MM.1S (cell line): ENCODE results near the gene LCMT1.
A peak's percentile ranks its signal among the peaks of the same experiment; 100 is the strongest.
"Not testable (repeated sequence)": the region's sequence is repeated elsewhere in the genome, so short reads cannot be mapped to it uniquely, and the experiment has no call there.

ENCODE experiments used
- DNase-seq: peaks from one replicate; pipeline ENCODE4 v3.0.0-alpha.2; 2015
- H2AFZ ChIP-seq: fragments of 300-600 bp; sonication (generic); 2 replicates; pipeline ENCODE4 v1.6.0; 2016; ENCODE audit warnings: antibody characterized with exemption, low read length
- H3F3A ChIP-seq: fragments of 300-600 bp; sonication (generic); 2 replicates; pipeline ENCODE4 v1.6.1; 2016; ENCODE audit warnings: mild to moderate bottlenecking, antibody characterized with exemption, low read length, moderate library complexity, mixed read lengths; ENCODE audit not compliant: insufficient read depth
- H3K27ac ChIP-seq: fragments of 300-600 bp; sonication (generic); 2 replicates; pipeline ENCODE4 v1.5.1; 2016; ENCODE audit warnings: mild to moderate bottlenecking, low read length
- H3K27me3 ChIP-seq: fragments of 300-600 bp; sonication (generic); replicated peaks from 2 replicates; pipeline ENCODE4 v1.6.0; 2016; ENCODE audit warnings: low read length; ENCODE audit not compliant: insufficient read depth
- H3K36me3 ChIP-seq: fragments of 300-600 bp; sonication (generic); replicated peaks from 2 replicates; pipeline ENCODE4 v1.6.1; 2016; ENCODE audit warnings: mild to moderate bottlenecking, low read length, mixed read lengths; ENCODE audit not compliant: insufficient read depth
- H3K4me1 ChIP-seq: fragments of 300-600 bp; sonication (generic); 2 replicates; pipeline ENCODE4 v1.6.1; 2016; ENCODE audit warnings: low read length, mixed read lengths
- H3K4me2 ChIP-seq: fragments of 300-600 bp; sonication (generic); 2 replicates; pipeline ENCODE4 v1.6.0; 2016; ENCODE audit warnings: low read depth, low read length
- H3K4me3 ChIP-seq: fragments of 300-600 bp; sonication (generic); 2 replicates; pipeline ENCODE4 v1.5.1; 2016; ENCODE audit warnings: low read length, mixed read lengths
- H3K79me2 ChIP-seq: fragments of 300-600 bp; sonication (generic); 2 replicates; pipeline ENCODE4 v1.6.1; 2016; ENCODE audit warnings: mixed run types, low read length, mixed read lengths
- H3K9ac ChIP-seq: fragments of 300-600 bp; sonication (generic); 2 replicates; pipeline ENCODE4 v1.6.1; 2016; ENCODE audit warnings: low read length, mixed read lengths
- H3K9me2 ChIP-seq: fragments of 300-600 bp; sonication (generic); replicated peaks from 2 replicates; pipeline ENCODE4 v1.6.1; 2016; ENCODE audit warnings: mild to moderate bottlenecking, low read length, mixed read lengths; ENCODE audit not compliant: insufficient read depth
- H3K9me3 ChIP-seq: fragments of 300-600 bp; sonication (generic); replicated peaks from 2 replicates; pipeline ENCODE4 v1.6.1; 2016; ENCODE audit warnings: mild to moderate bottlenecking, low read length, mixed read lengths; ENCODE audit not compliant: insufficient read depth
- H4K20me1 ChIP-seq: fragments of 300-600 bp; sonication (generic); 2 replicates; pipeline ENCODE4 v1.6.1; 2016; ENCODE audit warnings: mild to moderate bottlenecking, low read length, moderate library complexity, mixed read lengths; ENCODE audit not compliant: insufficient read depth
- EZH2 ChIP-seq: fragments of 300-600 bp; sonication (generic); optimal IDR thresholded peaks from 2 replicates; pipeline ENCODE3; 2017; ENCODE audit warnings: low read depth, mild to moderate bottlenecking, antibody characterized with exemption, low read length, mixed read lengths
- EZH2phosphoT487 ChIP-seq: fragments of 300-600 bp; sonication (generic); IDR thresholded peaks from 2 replicates; pipeline ENCODE4 v1.6.1; 2018; ENCODE audit warnings: antibody characterized with exemption, low read length
- TF ChIP-seq, protein P1 (sequence below): fragments of 300-600 bp; sonication (generic); IDR thresholded peaks from 2 replicates; pipeline ENCODE4 v1.5.1; 2016; ENCODE audit warnings: antibody characterized with exemption, low read length, mixed read lengths

Gene LCMT1

DNA sequence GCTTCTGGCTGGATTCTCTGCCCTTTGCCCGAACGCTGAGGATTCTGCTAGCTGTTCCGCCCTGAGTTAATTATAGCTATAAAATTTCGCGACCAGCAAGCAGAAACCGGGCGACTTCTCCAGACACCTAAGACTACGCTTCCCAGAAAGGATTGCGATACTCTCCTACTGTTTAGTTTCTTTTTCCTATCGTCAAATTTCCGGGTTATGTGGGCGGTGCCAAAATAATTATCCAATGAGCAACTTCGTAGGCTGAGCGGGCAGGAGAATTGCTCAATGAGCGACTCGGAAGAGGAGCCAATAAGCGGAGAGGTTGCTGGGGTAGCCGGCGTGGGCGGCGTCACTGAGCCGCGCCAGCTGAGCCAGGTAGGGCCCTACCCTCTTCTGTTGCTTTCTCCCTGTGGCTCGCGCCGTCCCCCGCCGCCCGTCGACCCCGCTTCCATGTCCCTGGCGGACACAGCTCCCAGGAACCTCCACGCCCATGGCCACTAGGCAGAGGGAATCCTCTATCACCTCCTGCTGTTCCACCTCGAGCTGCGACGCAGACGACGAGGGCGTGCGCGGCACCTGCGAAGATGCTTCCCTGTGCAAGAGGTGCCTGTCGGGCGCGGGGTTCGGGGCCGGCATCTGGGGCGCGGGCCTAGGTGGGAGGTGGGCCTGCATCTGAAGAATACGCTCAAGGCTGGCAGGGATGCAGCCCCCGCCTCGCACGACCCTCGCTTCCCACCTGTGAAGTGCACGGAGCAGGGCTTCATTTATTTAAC is at the start of gene LCMT1:
Gene LCMT1, plus strand, starts transcription at position 340 of the 764 bp plus-strand sequence. Its CDS starts 142 bp downstream, at position 482.
- H3K4me1 ChIP-seq, result peaks cover 14% of the 10 kb centered on the region; the same call in 1 of the 2 replicates
- no peaks in the 10 kb centered on the region for H3K36me3 ChIP-seq
- no peaks in the 10 kb centered on the region for H3K9me3 ChIP-seq
- peak; percentile 99 for DNase-seq
- H3K27ac ChIP-seq, result peak within 1 kb of the TSS; percentile 58; the same call in 1 of the 2 replicates
- no peaks in the 10 kb centered on the region for H3K27me3 ChIP-seq
- peaks cover 46% of the 10 kb centered on the region for H3K79me2 ChIP-seq
- H3K9me2 ChIP-seq, result no peaks in the 10 kb centered on the region
- 0 out of 2 replicates have a peak, but pooled peaks cover 7% of the 10 kb centered on the region for H3F3A ChIP-seq
- peak within 1 kb of the TSS; percentile 75 for H3K9ac ChIP-seq
- TF ChIP-seq EZH2 (no peak), EZH2phosphoT487 (no peak)
- TF ChIP-seq, protein P1, sequence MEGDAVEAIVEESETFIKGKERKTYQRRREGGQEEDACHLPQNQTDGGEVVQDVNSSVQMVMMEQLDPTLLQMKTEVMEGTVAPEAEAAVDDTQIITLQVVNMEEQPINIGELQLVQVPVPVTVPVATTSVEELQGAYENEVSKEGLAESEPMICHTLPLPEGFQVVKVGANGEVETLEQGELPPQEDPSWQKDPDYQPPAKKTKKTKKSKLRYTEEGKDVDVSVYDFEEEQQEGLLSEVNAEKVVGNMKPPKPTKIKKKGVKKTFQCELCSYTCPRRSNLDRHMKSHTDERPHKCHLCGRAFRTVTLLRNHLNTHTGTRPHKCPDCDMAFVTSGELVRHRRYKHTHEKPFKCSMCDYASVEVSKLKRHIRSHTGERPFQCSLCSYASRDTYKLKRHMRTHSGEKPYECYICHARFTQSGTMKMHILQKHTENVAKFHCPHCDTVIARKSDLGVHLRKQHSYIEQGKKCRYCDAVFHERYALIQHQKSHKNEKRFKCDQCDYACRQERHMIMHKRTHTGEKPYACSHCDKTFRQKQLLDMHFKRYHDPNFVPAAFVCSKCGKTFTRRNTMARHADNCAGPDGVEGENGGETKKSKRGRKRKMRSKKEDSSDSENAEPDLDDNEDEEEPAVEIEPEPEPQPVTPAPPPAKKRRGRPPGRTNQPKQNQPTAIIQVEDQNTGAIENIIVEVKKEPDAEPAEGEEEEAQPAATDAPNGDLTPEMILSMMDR, result no peak
- peak within 1 kb of the TSS; percentile 100 for H3K4me2 ChIP-seq
- no peaks in the 10 kb centered on the region for H4K20me1 ChIP-seq
- peak within 1 kb of the TSS; percentile 98 for H2AFZ ChIP-seq
- H3K4me3 ChIP-seq, result peak within 1 kb of the TSS; percentile 99

DNA sequence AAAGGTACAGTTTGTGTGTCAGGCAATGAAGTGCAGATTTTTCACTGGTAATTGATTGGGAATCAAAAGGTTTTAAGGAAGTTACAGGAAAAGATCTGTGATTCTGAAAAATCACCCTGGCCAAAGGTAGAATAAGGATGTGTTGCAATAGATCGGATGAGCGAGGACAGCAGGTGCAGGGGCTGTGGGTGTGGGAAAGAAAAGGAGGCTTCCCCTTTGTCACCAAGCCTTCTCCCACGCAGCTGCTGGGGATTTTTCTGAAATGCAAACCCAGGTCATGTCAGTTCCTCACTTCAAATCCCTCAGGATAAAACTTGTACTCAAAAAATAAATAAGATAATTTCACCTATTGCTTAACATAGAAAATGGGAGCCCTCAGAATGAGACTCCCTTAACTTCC is 48.4 kb upstream of the LCMT1 start:
- Histone ChIP-seq H3K9me2 (no peaks in the 10 kb centered on the region), H3K36me3 (no peaks in the 10 kb centered on the region), H2AFZ (no peak overlapping the region), H3K9ac (no peak overlapping the region), H3K9me3 (no peaks in the 10 kb centered on the region), H3K4me1 (no peaks in the 10 kb centered on the region), H3K4me2 (no peak overlapping the region), H4K20me1 (no peaks in the 10 kb centered on the region), H3K27me3 (peaks cover 12% of the 10 kb centered on the region), H3F3A (no peaks in the 10 kb centered on the region), H3K4me3 (no peak overlapping the region), H3K79me2 (no peaks in the 10 kb centered on the region), H3K27ac (no peak overlapping the region)
- no peak for DNase-seq
- TF ChIP-seq, protein P1, result no peak
- no peak for TF ChIP-seq EZH2
- TF ChIP-seq EZH2phosphoT487, result no peak

DNA sequence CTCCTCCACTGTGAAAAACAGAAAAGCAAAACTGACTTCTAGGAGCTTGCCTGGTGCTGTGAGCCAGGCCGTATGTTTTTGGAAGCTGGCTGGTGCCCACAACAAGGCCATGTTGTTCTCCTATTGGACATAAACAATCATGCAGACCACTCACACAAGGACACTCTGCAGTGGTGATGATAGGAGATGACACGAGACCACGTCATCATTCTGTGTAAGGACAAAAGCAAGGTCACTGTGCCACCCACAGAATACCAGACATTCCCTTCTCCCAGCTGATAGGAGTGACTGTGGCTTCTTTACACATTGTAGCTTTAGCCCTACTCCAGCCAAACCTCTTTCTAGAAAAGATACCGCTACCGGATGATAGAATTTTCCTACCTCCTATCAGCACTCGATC is 47.7 kb upstream of the LCMT1 start:
- Histone ChIP-seq H3K36me3 (no peaks in the 10 kb centered on the region), H3K79me2 (no peaks in the 10 kb centered on the region), H3K4me1 (no peaks in the 10 kb centered on the region), H3K9ac (no peak overlapping the region), H3F3A (no peaks in the 10 kb centered on the region), H2AFZ (no peak overlapping the region), H3K9me2 (no peaks in the 10 kb centered on the region), H3K4me3 (no peak overlapping the region), H3K9me3 (no peaks in the 10 kb centered on the region), H4K20me1 (no peaks in the 10 kb centered on the region), H3K27me3 (peaks cover 18% of the 10 kb centered on the region), H3K4me2 (no peak overlapping the region), H3K27ac (no peak overlapping the region)
- no peak for DNase-seq
- TF ChIP-seq EZH2phosphoT487 (no peak), EZH2 (no peak)
- TF ChIP-seq, protein P1, result no peak

DNA sequence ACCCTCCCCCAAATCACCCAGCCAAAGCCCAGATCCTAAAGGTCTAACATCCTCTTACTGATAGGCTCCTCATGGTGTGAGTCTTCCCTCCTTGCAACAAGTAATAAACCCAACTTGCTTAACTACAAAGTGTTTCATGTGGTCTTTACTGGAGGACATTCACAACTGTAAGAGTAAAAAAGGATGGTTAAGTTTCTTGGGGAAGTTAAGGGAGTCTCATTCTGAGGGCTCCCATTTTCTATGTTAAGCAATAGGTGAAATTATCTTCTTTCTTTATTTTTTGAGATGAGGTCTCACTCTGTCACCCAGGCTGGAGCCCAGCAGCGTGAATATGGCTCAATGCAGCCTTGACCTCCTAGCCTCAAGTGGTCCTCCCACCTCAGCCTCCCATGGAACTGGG is 47.3 kb upstream of the LCMT1 start:
- H3K9ac ChIP-seq, H3K9me3 ChIP-seq, H3K79me2 ChIP-seq, DNase-seq, H3K4me1 ChIP-seq, H3K4me3 ChIP-seq, H3K36me3 ChIP-seq, H3F3A ChIP-seq, H3K27ac ChIP-seq, H3K9me2 ChIP-seq, H2AFZ ChIP-seq, H3K4me2 ChIP-seq, H4K20me1 ChIP-seq: not testable (repeated sequence)
- peaks cover 22% of the 10 kb centered on the region for H3K27me3 ChIP-seq
